ENCODE measurements around the gene TRIL. TPM values are rescaled to one million over a fixed set of nuclear protein-coding genes. Genes with fewer than 3 reads are reported as not detected.

TRIL gene
- total RNA-seq, 1 donor from 2014 or later, result 6.5 TPM

GRCh38 chr7:28958980-28959347 lies 834 bp upstream of the TRIL start:
- DNase-seq (no peak), ATAC-seq (no peak)
- H3K27me3 ChIP-seq, result peaks cover 26% of the 10 kb centered on the region
- TF ChIP-seq CTCF (IDR thresholded peaks at IDR 0.05), result no peak
- intact Hi-C loops (cut with DNase I), result loop anchor here (10.0 kb wide), 1 partner anchor 146 kb away; no protein-coding TSS in a partner anchor
- peak overlapping the region; percentile 54 for H3K4me3 ChIP-seq
- no peaks in the 10 kb centered on the region for H3K36me3 ChIP-seq
- H3K9me3 ChIP-seq, result no peaks in the 10 kb centered on the region
- H3K27ac ChIP-seq, result peak overlapping the region; percentile 49
- H3K4me1 ChIP-seq, result peaks cover 46% of the 10 kb centered on the region

GRCh38 chr7:28957751-28958234 lies 337 bp downstream of the TRIL start:
- no peak for DNase-seq
- Histone ChIP-seq H3K27ac (peak overlapping the region; percentile 49), H3K36me3 (no peaks in the 10 kb centered on the region), H3K4me3 (peak overlapping the region; percentile 54), H3K27me3 (peaks cover 26% of the 10 kb centered on the region), H3K4me1 (peaks cover 46% of the 10 kb centered on the region), H3K9me3 (no peaks in the 10 kb centered on the region)
- no peak for ATAC-seq
- intact Hi-C loops (cut with DNase I), result loop anchor here (10.0 kb wide), 1 partner anchor 147 kb away; no protein-coding TSS in a partner anchor
- no peak for TF ChIP-seq CTCF (IDR thresholded peaks at IDR 0.05)

GRCh38 chr7:28957064-28957750 lies 923 bp downstream of the TRIL start:
- H3K27ac ChIP-seq, result peak overlapping the region; percentile 49
- intact Hi-C loops (cut with DNase I), result loop anchor here (10.0 kb wide), 1 partner anchor 148 kb away; no protein-coding TSS in a partner anchor
- H3K4me1 ChIP-seq, result peaks cover 46% of the 10 kb centered on the region
- ATAC-seq (peak; percentile 17), DNase-seq (peak; percentile 72)
- H3K36me3 ChIP-seq, result no peaks in the 10 kb centered on the region
- H3K4me3 ChIP-seq, result peak overlapping the region; percentile 54
- peaks cover 26% of the 10 kb centered on the region for H3K27me3 ChIP-seq
- H3K9me3 ChIP-seq, result no peaks in the 10 kb centered on the region
- no peak for TF ChIP-seq CTCF (IDR thresholded peaks at IDR 0.05)

- DNase-seq (peak; percentile 89), ATAC-seq (peak; percentile 70)
- Histone ChIP-seq H3K27me3 (peaks cover 26% of the 10 kb centered on the region), H3K9me3 (no peaks in the 10 kb centered on the region), H3K4me3 (peak overlapping the region; percentile 54), H3K4me1 (peaks cover 46% of the 10 kb centered on the region), H3K36me3 (no peaks in the 10 kb centered on the region), H3K27ac (peak overlapping the region; percentile 49)
- TF ChIP-seq CTCF (IDR thresholded peaks at IDR 0.05), result peak; percentile 61
- intact Hi-C loops (cut with DNase I), result loop anchor here (10.0 kb wide), 1 partner anchor 148 kb away; no protein-coding TSS in a partner anchor
Observed at GRCh38 chr7:28956608-28957063, 1.5 kb downstream of the TRIL start.

- Histone ChIP-seq H3K9me3 (no peaks in the 10 kb centered on the region), H3K27ac (peak overlapping the region; percentile 49), H3K27me3 (peaks cover 26% of the 10 kb centered on the region), H3K4me3 (peak overlapping the region; percentile 54), H3K36me3 (no peaks in the 10 kb centered on the region), H3K4me1 (peaks cover 44% of the 10 kb centered on the region)
- ATAC-seq, result peak; percentile 80
- intact Hi-C loops (cut with DNase I), result loop anchor here (10.0 kb wide), 1 partner anchor 149 kb away; no protein-coding TSS in a partner anchor
- TF ChIP-seq CTCF (IDR thresholded peaks at IDR 0.05), result peak; percentile 51
- peak; percentile 93 for DNase-seq
Observed at GRCh38 chr7:28955718-28956607, 2.2 kb downstream of the TRIL start.
